SH-SY5Y (cell line): ENCODE results near the gene LONRF2.

ENCODE experiments used
- GATA2 ChIP-seq: IDR thresholded peaks from 2 replicates; pipeline ENCODE4 v1.6.1; 2011; ENCODE audit warnings: mild to moderate bottlenecking, low read depth, low read length
- GATA3 ChIP-seq: IDR thresholded peaks from 2 replicates; pipeline ENCODE4 v1.6.1; 2011; ENCODE audit warnings: low read depth, mild to moderate bottlenecking, low read length, moderate library complexity

DNA sequence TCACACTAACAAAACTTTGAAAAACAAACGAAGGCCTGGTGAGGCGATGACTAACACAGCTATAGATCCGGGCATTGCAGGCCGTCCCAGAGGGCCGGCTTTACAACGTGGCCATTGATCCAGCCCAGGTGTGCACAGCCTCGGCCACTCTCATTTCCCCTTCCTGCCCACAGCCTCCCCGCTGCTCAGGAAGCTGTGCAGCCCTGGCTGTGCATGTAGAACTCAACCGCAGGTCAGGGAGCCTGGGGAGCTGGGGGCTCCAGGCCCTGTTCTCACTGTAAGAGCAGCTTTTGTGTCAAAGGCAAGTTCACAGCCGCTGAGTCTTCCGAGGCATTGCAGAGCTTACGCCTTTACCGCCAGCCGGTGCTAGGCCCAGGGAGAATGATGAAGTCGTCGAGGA lies 87.2 kb downstream of the LONRF2 start:
- TF ChIP-seq GATA2 (no peak), GATA3 (no peak)
